ENCODE results near the gene STAC3. TPM values are rescaled to one million over a fixed set of nuclear protein-coding genes. Genes with fewer than 3 reads are reported as not detected.

Gene STAC3
- total RNA-seq, 1 experiment from 2014 or later: 2.2 TPM

- no peaks in the 10 kb centered on the region for H4K20me1 ChIP-seq (ENCODE audit: insufficient read depth)
- H3K9me2 ChIP-seq (ENCODE audit: insufficient read depth): no peaks in the 10 kb centered on the region
- no peaks in the 10 kb centered on the region for H3K9me3 ChIP-seq (ENCODE audit: insufficient read depth, low read depth)
- BruUV-seq (replicated peaks): no TSS peak
- intact Hi-C loops (cut with micrococcal nuclease; ENCODE audit: unreplicated experiment): no loop called here
- H3K27me3 ChIP-seq (ENCODE audit: insufficient read depth, low read depth): no peaks in the 10 kb centered on the region
- H3K79me2 ChIP-seq (ENCODE audit: low read depth): no peaks in the 10 kb centered on the region
- no peaks in the 10 kb centered on the region for H3F3A ChIP-seq (ENCODE audit: insufficient read depth, low read depth)
- no peak overlapping the region for H3K4me3 ChIP-seq
- no peak for DNase-seq
- CTCF ChIA-PET: no interaction called here
- no peak overlapping the region for H2AFZ ChIP-seq
- H3K4me2 ChIP-seq: no peak overlapping the region
- no peak for TF ChIP-seq EZH2 (IDR thresholded peaks at IDR 0.05; ENCODE audit: low read depth)
- TF ChIP-seq CTCF (conservative IDR thresholded peaks at IDR 0.05): no peak
- 0 out of 2 replicates have a peak, but pooled peaks cover 6% of the 10 kb centered on the region for H3K36me3 ChIP-seq (ENCODE audit: low read depth)
- H3K4me1 ChIP-seq (replicated peaks; ENCODE audit: insufficient read depth): no peaks in the 10 kb centered on the region
- no peak overlapping the region for H3K27ac ChIP-seq
- POLR2A ChIA-PET (ENCODE audit: unreplicated experiment): no interaction called here
These were observed 22.5 kb upstream of the STAC3 start for GRCh38 chr12:57273516-57273915.

GRCh38 chr12:57272337-57273151 lies 21.6 kb upstream of the STAC3 start:
- TF ChIP-seq EZH2 (IDR thresholded peaks at IDR 0.05; ENCODE audit: low read depth) (no peak), CTCF (conservative IDR thresholded peaks at IDR 0.05) (no peak)
- Histone ChIP-seq H3K9me3 (ENCODE audit: insufficient read depth, low read depth) (no peaks in the 10 kb centered on the region), H3K4me2 (no peak overlapping the region), H3K9me2 (ENCODE audit: insufficient read depth) (no peaks in the 10 kb centered on the region), H3K27ac (no peak overlapping the region), H2AFZ (no peak overlapping the region), H4K20me1 (ENCODE audit: insufficient read depth) (no peaks in the 10 kb centered on the region), H3K36me3 (ENCODE audit: low read depth) (0 out of 2 replicates have a peak, but pooled peaks cover 6% of the 10 kb centered on the region), H3F3A (ENCODE audit: insufficient read depth, low read depth) (no peaks in the 10 kb centered on the region), H3K27me3 (ENCODE audit: insufficient read depth, low read depth) (no peaks in the 10 kb centered on the region), H3K4me3 (no peak overlapping the region), H3K79me2 (ENCODE audit: low read depth) (no peaks in the 10 kb centered on the region), H3K4me1 (replicated peaks; ENCODE audit: insufficient read depth) (no peaks in the 10 kb centered on the region)
- POLR2A ChIA-PET (ENCODE audit: unreplicated experiment): no interaction called here
- intact Hi-C loops (cut with micrococcal nuclease; ENCODE audit: unreplicated experiment): no loop called here
- DNase-seq: no peak
- CTCF ChIA-PET: interaction anchor here (0.6 kb wide), 1 partner anchor 29 kb away, joined by 4 read pairs; no protein-coding TSS in a partner anchor
- no TSS peak for BruUV-seq (replicated peaks)

GRCh38 chr12:57270966-57271470 lies 20.0 kb upstream of the STAC3 start:
- no peak for DNase-seq

More at GRCh38 chr12:57270966-57271470, 20.0 kb upstream of the STAC3 start:
- Histone ChIP-seq H3K79me2 (ENCODE audit: low read depth) (no peaks in the 10 kb centered on the region), H3F3A (ENCODE audit: insufficient read depth, low read depth) (no peaks in the 10 kb centered on the region), H3K9me2 (ENCODE audit: insufficient read depth) (no peaks in the 10 kb centered on the region), H3K27me3 (ENCODE audit: insufficient read depth, low read depth) (no peaks in the 10 kb centered on the region), H4K20me1 (ENCODE audit: insufficient read depth) (no peaks in the 10 kb centered on the region), H3K4me3 (no peak overlapping the region), H2AFZ (no peak overlapping the region), H3K4me2 (no peak overlapping the region), H3K4me1 (replicated peaks; ENCODE audit: insufficient read depth) (no peaks in the 10 kb centered on the region), H3K36me3 (ENCODE audit: low read depth) (0 out of 2 replicates have a peak, but pooled peaks cover 6% of the 10 kb centered on the region), H3K27ac (no peak overlapping the region), H3K9me3 (ENCODE audit: insufficient read depth, low read depth) (no peaks in the 10 kb centered on the region)
- POLR2A ChIA-PET (ENCODE audit: unreplicated experiment): interaction anchor here (0.6 kb wide), 1 partner anchor 253 kb away, joined by 3 read pairs; no protein-coding TSS in a partner anchor
- CTCF ChIA-PET: interaction anchor here (0.7 kb wide), 1 partner anchor 181 kb away, joined by 4 read pairs; no protein-coding TSS in a partner anchor
- intact Hi-C loops (cut with micrococcal nuclease; ENCODE audit: unreplicated experiment): no loop called here
- no peak for TF ChIP-seq EZH2 (IDR thresholded peaks at IDR 0.05; ENCODE audit: low read depth)
- no peak for TF ChIP-seq CTCF (conservative IDR thresholded peaks at IDR 0.05)
- no TSS peak for BruUV-seq (replicated peaks)

Measured in PC-9 (cell line).